Embryonic facial prominence (tissue), 1 donor: Measurements from ENCODE around the gene CCNDBP1.

Experiments
- DNase-seq: peaks from one replicate; pipeline ENCODE4 v3.0.0-alpha.2; 2016; ENCODE audit errors: extremely low spot score

The CCNDBP1 gene

DNA sequence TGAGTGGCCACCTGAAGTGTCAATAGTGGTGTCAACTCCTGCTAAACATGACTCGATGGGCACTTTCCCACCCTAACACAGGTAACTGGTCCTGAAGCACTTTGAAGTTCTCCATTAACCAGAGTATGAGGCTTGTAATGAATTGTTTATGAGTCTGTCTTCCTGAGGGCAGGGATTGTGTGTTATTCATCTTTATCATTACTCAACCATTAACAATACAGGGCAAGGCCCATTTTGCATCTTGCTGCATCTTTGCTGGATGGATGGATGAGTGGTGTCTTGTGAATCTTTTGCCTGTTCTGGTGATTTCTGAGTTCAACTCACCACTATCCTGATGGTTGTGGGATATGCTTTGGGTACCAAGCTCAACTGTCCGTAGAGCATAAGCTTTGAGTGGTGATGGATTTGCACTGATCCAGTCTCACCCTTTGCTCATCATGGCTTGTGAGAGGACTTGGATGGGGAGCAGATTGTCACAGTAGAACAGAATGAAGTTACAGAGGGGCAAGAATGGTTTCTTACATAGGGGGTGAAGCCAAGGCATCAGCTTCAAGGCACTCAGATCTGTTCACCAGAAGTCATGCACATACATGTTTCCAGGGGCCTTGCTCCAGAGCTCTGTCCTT is 57.9 kb downstream of the CCNDBP1 start:
- no peak for DNase-seq

GRCh38 chr15:43244092-43244491 is 58.9 kb downstream of the CCNDBP1 start:
- no peak for DNase-seq

GRCh38 chr15:43246261-43246774 is 61.1 kb downstream of the CCNDBP1 start:
- DNase-seq, result no peak
